Measurements from ENCODE around the gene GSN. TPM values are rescaled to one million over a fixed set of nuclear protein-coding genes. Genes with fewer than 3 reads are reported as not detected.
A peak's percentile ranks its signal among the peaks of the same experiment; 100 is the strongest.

The GSN gene
- total RNA-seq, 1 donor from 2014 or later, result 35.0 TPM

DNA sequence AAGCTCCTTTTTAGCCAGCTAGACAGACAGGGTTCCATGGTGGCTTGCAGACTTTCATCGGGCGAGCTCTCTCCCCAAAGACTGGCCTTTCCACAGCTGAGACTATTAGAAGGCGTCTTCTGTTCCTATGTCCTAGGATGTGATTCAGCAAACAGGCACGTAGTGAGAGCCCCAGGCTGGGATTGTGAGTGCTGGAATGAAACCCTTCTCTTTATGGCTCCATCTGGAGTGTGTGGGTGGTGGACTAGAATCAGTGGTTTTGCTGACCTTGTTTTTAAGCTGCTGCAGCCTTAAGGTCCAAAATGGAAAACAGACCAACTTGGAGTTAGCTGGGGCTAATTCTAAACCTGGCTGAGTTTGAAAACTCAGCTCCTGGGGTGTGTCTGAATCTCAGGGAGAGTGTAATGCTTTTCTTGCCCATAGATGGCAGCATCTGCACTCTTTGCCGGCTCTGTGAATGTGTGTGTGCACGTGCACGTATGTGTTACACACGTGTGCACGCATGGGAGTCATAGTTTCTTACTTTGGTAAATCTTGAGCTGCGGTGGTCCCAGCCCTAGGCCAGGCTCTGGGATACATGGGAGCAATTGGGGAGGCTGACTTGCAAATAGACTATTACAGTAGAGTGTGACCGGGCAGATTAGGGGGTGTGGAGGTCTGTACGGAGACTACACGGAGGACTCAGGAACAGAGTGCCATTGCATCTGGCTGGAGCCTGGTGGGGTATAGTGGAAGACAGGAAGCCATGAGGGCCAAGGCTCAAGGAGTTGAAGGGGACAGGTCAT, 10.7 kb downstream of the GSN start:
- DNase-seq (ENCODE audit: low spot score, unreplicated experiment), result no peak

DNA sequence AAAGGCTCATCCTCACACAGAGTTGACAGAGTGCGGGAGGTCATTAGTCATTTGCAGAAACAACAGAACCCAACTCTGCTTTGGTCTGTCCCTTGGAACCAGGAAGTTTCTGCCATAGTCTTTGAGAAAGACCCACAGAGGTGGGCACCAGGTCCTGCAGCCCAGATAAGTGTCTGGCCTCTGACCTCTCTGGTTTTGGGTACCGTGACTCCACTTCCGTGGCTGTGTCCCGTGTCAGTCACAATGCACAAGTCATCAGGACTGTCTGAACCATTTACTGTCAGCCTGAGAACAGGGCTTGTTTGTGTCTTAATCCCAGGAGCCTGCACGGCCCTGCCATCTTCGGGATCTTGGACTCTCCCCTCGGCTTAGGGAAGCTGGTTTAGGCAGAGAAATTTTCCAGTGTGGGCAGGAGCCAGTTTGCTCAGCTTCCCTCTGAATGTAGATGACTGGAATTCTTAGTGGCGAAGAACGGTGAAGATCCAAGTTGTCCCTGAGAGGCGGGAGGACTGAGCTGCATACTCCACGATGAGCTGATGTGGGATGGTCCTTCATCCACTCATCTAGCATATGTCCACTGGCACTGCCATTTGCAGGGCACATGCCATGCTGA, 11.9 kb downstream of the GSN start:
- Mint-ChIP-seq H3K36me3 (ENCODE audit: insufficient read depth) (peaks cover 2% of the 10 kb centered on the region), H3K4me1 (ENCODE audit: low read depth) (peaks cover 4% of the 10 kb centered on the region), H3K27ac (no peak overlapping the region), H3K27me3 (peaks cover 13% of the 10 kb centered on the region), H3K9me3 (ENCODE audit: low read depth) (no peaks in the 10 kb centered on the region), H3K4me3 (ENCODE audit: low read depth) (no peak overlapping the region)
- TF ChIP-seq, protein P1, sequence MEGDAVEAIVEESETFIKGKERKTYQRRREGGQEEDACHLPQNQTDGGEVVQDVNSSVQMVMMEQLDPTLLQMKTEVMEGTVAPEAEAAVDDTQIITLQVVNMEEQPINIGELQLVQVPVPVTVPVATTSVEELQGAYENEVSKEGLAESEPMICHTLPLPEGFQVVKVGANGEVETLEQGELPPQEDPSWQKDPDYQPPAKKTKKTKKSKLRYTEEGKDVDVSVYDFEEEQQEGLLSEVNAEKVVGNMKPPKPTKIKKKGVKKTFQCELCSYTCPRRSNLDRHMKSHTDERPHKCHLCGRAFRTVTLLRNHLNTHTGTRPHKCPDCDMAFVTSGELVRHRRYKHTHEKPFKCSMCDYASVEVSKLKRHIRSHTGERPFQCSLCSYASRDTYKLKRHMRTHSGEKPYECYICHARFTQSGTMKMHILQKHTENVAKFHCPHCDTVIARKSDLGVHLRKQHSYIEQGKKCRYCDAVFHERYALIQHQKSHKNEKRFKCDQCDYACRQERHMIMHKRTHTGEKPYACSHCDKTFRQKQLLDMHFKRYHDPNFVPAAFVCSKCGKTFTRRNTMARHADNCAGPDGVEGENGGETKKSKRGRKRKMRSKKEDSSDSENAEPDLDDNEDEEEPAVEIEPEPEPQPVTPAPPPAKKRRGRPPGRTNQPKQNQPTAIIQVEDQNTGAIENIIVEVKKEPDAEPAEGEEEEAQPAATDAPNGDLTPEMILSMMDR (IDR thresholded peaks at IDR 0.05; ENCODE audit: unreplicated experiment), result no peak
- DNase-seq (ENCODE audit: low spot score, unreplicated experiment), result no peak

More for the DNA sequence above, 10.7 kb downstream of the GSN start:
- H3K27me3 Mint-ChIP-seq, result peaks cover 12% of the 10 kb centered on the region
- H3K27ac Mint-ChIP-seq, result no peak overlapping the region
- H3K4me1 Mint-ChIP-seq (ENCODE audit: low read depth), result peaks cover 4% of the 10 kb centered on the region
- peaks cover 2% of the 10 kb centered on the region for H3K36me3 Mint-ChIP-seq (ENCODE audit: insufficient read depth)
- H3K9me3 Mint-ChIP-seq (ENCODE audit: low read depth), result no peaks in the 10 kb centered on the region
- TF ChIP-seq, protein P1 (IDR thresholded peaks at IDR 0.05; ENCODE audit: unreplicated experiment), result peak; percentile 71
- H3K4me3 Mint-ChIP-seq (ENCODE audit: low read depth), result no peak overlapping the region

DNA sequence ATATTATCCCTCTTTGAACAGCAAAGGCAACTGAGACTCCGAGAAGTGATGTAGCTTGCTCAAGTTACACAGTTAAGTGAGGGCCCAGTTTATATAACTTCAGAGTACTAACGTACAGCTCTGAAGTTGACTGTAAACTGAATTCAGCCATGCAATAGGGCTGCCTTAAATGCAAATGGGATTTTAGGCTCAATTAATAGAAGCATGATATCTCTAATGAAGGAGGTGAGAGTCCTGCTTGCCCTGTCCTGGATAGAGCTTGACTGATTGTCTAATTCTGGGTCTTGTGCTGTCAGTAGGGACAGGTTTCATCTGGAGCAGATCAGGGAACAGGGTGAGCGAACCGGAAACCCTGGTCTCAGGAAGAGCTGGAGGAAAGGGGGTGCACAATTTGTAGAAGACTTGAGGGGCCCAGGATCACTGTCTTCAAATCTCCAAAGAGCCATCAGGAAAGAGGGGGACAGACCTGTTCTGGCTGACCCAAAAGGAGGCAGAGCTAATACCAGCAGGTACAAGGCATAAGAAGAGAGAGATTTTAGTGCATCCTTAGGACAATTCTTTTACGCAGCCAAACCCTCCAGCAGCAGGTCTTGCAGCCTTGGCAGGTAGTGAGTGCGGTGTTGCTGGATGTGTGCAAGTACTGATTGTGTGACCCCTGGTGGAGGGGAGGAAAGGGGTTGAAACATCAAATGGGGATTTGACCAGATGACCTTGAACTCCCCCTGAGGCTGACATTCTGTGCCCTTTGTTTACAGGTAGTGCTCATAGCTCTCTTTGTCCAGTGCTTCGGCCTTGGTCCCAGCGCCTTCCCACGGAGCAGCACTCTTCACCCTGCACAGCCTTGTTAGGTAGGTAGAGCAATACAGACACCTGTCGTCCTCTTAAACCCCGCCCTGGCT, 13.0 kb downstream of the GSN start:
- Mint-ChIP-seq H3K4me3 (ENCODE audit: low read depth) (no peak overlapping the region), H3K36me3 (ENCODE audit: insufficient read depth) (peaks cover 2% of the 10 kb centered on the region), H3K9me3 (ENCODE audit: low read depth) (no peaks in the 10 kb centered on the region), H3K4me1 (ENCODE audit: low read depth) (peaks cover 4% of the 10 kb centered on the region), H3K27me3 (peaks cover 13% of the 10 kb centered on the region), H3K27ac (no peak overlapping the region)
- no peak for DNase-seq (ENCODE audit: low spot score, unreplicated experiment)
- TF ChIP-seq, protein P1 (IDR thresholded peaks at IDR 0.05; ENCODE audit: unreplicated experiment), result no peak

DNA sequence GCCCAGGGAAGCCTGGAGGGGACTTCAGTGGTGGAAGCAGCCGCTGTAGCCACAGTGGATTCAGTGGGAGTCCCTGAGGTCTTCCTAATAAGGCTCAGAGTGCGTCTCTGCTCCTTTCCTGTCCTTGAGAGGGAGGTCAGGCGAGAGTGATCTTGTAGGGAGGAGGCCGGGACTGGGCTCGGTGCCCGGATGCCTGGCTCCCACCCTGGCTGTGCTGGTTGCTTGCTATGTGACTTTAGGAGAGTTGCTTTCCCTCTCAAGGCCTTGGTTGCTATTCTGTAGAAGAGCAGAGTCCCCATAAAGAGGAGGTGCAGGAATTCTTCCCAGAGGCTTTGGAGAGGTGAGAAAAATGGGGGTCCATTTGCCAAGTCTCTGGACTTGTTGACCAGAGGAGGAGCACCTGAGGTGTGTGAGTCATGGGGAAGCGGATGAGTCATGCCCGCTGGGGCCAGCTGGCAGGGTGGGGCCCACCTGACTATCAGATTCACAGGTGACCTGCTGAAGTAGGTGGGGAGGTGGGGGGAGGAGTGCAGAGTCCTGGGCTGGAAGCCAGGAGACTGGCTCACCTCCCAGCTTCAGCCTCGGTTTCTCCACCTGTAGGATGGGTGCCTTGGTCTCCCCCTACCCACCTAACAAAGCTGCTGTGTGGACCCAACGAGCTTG, 13.8 kb downstream of the GSN start:
- Mint-ChIP-seq H3K27me3 (peaks cover 13% of the 10 kb centered on the region), H3K36me3 (ENCODE audit: insufficient read depth) (peaks cover 2% of the 10 kb centered on the region), H3K27ac (peak overlapping the region; percentile 14), H3K4me3 (ENCODE audit: low read depth) (no peak overlapping the region), H3K9me3 (ENCODE audit: low read depth) (no peaks in the 10 kb centered on the region), H3K4me1 (ENCODE audit: low read depth) (peaks cover 10% of the 10 kb centered on the region)
- TF ChIP-seq, protein P1 (IDR thresholded peaks at IDR 0.05; ENCODE audit: unreplicated experiment), result no peak
- DNase-seq (ENCODE audit: low spot score, unreplicated experiment), result no peak
